GM19023 (cell line): ENCODE measurements around the gene ZNF770.
A peak's percentile ranks its signal among the peaks of the same experiment; 100 is the strongest.

Experiments used
- ATAC-seq: cut with Tn5 transposase; IDR thresholded peaks from one replicate; pipeline ENCODE4 v1.9.1; 2021; ENCODE audit warnings: mild to moderate bottlenecking, moderate library complexity; ENCODE audit not compliant: unreplicated experiment

Gene ZNF770, protein sequence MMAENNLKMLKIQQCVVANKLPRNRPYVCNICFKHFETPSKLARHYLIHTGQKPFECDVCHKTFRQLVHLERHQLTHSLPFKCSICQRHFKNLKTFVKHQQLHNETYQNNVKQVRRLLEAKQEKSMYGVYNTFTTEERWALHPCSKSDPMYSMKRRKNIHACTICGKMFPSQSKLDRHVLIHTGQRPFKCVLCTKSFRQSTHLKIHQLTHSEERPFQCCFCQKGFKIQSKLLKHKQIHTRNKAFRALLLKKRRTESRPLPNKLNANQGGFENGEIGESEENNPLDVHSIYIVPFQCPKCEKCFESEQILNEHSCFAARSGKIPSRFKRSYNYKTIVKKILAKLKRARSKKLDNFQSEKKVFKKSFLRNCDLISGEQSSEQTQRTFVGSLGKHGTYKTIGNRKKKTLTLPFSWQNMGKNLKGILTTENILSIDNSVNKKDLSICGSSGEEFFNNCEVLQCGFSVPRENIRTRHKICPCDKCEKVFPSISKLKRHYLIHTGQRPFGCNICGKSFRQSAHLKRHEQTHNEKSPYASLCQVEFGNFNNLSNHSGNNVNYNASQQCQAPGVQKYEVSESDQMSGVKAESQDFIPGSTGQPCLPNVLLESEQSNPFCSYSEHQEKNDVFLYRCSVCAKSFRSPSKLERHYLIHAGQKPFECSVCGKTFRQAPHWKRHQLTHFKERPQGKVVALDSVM

DNA sequence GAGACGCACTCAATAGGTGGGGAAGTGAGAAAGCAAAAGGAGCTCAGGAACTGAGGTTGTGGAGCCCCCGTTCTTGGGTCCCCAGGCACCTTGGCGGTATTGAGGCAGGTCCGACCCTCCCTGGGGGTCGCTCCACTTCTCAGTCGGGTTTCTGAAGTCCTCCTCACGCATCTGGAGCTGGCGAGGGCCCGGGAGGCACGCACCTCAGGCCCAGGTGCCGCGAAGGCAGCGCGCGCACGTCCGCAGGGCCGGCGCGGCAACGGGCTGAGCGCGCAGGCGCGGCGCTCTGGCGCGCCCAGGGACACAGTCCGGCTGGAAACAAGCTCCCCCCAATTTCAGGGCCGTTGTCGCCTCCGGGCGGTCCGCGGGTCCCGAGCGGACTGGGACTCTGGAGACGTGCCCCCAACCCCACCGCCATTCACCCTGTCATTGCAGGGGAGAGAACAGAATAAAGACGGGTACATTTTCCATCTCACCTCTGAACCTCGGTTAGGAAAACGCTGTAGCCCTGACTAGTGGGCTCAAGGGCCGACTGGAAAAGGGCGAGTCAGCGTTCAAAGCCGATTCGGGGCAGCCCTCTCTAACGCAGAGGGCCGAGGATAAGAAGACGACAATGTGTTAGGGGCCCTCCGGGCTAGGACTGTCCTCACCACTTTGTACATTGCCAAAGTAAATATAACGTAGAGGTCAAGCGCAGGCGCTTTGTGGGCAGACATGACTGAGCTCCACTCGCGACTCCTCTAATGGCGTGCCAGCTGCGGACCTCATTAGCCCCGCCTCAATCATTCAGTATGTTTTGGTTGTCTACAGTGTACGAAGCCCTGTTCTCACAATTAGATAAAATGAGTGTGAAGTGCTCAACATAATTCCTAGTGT is at the start of gene ZNF770:
Gene ZNF770, minus strand, starts transcription at position 261 of the 876 bp plus-strand sequence. CDS start 4,853 bp downstream, outside the sequence.
- peak; percentile 82 for ATAC-seq

DNA sequence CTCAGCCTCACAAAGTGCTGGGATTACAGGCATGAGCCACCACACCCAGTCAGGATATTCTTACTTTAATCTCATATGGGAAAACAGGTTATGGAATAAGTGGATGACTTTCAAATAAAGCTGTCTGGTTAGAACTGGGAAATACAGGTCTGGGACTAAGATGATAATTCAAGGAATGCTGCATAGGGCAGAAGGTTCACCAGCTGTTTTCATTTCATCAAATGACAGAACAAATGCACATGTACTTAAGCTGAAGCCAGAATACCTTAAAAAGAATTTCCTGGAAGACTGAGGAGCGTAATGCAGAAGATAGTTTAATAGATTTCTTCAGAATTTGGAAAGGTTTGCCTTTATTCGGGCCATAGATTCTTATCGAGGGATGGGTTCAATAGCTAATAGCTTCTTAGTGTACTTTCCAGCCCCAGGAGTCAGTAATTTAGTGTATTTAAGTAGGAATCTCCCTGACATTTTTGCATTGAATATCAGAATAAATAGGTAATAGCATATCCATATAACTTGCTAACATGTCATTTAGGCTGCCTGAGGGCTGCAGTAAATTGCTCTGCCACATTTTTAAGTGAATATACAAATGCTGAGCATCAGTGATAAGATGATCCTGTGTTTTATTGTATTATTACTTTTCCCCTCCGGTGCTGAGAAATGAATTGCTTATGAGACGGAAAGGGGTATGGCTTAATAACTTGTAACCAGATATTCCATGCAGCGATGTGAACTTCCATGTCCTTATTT is 40.3 kb upstream of the ZNF770 start:
- no peak for ATAC-seq

DNA sequence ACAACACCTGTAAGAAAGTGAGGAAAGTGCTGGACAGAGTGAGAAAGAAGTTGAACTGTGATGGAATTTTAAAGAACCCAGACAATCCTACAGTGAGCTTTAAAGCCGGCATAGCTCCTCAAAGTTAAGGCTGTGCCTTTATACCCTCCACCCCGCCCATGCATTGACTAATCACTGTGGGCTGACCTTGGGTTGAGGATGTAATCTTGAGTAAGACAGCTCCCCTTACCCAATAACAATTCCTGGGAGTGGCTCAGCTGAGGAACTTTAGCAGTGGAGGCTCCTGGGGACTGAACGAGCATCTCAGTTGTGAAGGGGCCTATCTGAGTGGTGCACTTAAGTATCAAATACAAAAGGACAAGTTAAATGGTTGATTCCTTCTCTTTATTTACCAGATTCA is 35.7 kb upstream of the ZNF770 start:
- ATAC-seq, result no peak

DNA sequence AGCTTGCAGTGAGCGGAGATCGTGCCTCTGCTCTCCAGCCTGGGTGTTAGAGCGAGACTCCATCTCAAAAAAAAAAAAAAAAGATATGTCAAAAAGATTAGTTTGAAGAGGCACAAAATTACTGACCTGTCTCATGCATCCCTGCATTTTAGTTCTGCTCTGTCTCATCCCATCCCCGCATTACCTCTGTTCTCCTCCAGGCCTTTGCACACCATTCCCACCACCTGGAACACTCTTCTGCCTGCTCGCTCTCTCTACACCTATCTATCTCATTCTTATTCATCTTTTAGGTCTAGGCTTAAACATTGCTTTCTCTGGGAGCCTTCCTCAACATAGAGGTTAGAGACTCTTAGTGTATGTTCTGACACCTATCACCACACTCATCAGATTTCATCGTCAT is 32.9 kb upstream of the ZNF770 start:
- no peak for ATAC-seq

DNA sequence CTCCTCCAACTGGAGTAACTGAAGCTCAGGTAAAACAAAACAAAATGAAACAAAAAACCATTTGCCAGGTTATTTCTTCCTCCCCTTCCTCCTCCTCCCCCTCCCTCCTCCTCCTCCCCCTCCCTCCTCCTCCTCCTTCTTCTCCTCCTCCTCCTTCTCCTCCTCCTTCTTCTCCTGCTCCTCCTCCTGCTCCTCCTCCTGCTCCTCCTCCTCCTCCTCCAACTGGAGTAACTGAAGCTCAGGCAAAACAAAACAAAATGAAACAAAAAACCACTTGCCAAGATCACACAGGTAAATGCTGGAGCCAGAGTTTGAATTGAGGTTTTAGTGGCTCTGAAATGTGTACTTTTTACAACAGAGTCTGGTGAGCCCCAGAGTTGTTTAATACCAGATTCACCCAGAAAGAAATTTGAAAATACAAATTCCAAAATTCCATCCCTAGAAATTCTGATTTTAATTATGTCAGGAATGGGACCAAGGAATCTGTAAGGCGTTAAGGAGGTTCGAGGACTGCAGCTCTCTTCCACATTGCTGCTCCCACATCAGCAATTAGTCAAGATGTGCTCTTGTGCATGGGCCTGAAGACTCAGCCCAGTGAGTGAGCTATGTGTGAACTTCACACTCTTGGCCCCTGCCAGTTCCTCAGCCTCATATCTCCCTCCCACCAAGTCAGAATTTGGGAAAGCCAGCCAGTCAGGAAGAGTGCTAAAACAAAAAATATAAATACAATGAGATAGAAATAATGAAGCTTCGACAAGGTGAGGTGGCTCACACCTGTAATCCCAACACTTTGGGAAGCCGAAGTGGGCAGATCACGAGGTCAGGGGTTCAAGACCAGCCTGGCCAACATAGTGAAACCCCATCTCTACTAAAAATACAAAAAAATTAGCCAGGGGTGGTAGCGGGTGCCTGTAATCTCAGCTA is 31.6 kb upstream of the ZNF770 start:
- no peak for ATAC-seq

DNA sequence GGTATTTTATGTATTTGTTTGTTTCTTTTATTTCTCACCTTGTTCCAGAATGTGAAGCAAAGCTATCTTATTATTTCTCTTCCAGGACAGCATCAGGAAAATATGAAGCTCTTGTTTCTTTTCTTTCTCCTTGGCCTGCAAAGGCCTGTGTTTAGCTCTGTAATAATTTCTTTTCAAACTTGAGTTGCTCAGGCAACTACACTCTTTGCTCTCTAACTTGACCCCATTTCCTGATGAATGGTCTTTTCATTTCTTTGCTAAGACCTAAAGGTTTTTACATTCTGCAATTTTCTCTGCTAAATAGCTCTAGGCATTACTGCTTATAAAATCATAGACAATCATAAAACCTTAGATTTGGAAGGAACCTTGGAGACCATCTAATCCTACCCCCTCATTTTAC is 26.2 kb upstream of the ZNF770 start:
- no peak for ATAC-seq

DNA sequence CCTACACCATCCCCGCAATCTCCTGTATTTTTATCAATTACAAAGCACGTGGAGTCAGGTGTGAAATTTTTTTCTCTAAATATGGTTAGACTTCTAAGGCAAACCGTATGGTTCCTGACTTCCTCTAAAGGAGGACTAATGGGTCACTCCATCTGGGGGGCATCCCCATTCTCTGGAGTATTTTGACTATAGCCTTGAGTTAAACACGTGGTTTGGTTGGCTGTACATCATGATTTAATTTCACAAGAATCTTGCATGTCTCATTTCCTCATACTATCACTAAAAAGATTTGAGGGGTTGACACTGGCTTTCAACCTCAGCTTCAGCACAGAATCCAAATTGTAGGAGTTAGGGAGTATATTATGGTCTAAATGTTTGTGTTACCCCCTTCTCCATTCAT is 25.3 kb upstream of the ZNF770 start:
- no peak for ATAC-seq

DNA sequence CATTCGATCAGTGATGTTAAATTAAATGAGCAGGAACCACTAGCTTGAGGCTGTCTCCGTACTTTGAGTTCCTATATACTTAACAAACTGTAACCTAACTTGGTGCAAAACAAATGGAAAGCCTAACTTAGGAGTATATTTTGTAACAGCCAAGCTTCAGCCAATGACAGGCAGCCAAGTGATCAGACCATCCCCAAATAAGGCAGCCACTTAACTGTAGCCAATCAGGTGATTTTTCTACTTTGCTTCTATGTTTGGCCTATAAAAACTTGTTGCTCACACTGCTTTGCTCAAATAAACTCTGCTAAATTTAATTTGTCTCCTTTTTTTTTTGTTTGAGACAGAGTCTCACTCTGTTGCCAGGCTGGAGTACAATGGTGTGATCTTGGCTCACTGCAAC is 19.3 kb upstream of the ZNF770 start:
- no peak for ATAC-seq

DNA sequence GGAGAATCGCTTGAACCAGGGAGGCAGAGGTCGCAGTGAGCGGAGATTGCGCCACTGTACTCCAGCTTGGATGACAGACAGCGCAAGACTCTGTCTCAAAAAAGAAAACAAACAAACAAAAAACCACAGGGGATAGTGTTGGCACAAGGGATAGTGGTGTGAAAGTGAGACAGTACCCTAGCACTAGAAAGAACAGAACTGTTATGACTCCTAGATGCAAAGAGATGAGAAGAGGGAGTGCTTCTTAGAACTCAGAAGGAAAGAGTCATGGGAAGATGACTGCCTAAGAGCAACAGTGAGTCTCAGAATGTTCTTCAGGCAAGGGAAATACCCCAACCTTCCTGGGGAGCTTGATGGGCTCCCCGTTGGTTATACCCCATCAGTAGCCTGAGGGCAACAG is 17.8 kb upstream of the ZNF770 start:
- no peak for ATAC-seq

DNA sequence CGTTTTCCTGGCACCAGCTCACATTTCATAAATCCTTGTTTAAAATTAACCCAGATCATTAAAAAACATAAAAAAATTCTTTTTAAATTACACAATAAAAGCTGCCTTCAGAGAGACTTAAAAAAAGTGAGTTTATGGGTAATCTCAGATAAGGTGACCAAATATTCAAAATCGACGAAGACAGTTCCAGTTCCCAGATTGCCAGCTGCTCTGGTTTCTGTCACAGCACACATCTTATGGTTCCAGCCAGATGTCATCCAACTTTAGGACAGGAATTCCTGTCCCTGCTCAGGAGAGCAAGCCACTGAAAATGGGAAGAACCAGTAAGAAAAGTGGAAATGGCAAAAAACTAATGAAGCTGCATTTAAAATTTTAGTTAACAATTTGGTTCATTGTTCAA is 15.8 kb upstream of the ZNF770 start:
- ATAC-seq, result no peak

DNA sequence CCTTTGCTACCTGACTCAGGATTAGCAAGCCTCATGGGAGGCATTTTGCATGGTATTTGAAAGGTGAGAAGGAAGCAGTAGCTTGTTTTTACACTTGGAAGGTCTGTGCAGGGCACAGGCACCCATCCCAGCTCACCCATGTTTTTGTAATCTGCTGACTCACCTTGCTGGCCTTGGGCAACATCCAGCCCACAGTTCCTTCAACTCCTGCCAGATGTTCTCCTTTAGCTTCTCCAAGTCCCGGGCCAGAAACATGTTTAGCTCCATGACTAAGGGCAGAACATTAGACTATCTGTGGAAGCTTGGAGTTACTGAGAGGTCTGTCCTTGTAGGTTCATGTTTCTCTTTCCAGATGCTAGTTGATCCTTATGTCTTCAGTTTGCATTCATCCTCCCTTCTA is 12.4 kb upstream of the ZNF770 start:
- no peak for ATAC-seq

DNA sequence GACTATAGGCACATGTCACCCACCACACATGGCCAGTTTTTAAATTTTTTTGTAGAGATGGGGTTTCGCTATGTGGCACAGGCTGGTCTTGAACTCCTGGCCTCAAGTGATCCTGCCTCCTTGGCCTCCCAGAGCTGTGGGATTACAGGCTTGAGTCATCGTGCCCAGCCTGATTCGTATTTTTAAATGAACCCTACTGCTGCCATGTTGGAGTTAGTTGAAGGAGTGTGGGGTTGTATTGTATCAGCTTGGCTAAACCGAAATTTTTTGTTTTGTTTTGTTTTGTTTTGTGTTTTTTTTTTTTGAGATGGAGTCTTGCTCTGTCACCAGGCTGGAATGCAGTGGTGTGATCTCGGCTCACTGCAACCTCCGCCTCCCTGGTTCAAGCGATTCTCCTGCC is 11.8 kb upstream of the ZNF770 start:
- ATAC-seq, result no peak

DNA sequence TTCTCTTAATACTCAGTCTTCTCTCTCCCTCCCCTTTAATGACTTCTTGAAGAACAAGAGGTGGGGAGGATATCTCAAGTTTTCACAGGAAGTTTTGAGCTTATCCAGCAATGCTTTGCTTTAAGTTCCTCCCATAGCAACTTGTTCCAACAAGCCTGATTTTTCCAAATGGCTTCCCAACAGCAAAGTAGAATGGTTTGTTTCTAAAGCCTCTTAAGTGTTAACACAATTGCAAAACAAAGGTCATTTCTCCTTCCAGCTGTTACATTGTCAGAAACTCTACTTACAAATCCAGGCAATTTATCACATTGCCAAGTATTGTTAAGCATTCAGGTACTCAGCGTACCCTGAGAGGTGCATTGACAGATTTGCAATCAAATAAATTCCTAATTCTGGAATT is 6.8 kb upstream of the ZNF770 start:
- ATAC-seq, result no peak

DNA sequence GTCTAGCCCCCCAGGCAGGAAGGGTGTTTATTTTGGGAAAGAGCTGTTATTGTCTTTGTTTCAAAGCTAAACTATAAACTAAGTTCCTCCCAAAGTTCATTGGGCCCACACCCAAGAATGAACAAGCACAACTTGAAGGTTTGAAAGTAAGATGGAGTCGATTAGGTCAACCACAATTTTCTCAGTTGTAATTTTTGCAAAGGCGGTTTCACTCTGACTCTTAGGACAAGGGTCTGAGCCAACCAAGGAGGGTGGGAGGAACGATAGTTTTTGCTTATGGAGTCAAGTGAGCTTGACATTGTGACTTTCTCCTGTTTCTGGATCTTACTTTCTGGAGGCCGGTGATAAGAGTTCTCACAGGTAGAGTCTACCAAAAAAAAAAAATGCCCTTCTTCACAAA is 5.8 kb upstream of the ZNF770 start:
- ATAC-seq, result peak; percentile 97

DNA sequence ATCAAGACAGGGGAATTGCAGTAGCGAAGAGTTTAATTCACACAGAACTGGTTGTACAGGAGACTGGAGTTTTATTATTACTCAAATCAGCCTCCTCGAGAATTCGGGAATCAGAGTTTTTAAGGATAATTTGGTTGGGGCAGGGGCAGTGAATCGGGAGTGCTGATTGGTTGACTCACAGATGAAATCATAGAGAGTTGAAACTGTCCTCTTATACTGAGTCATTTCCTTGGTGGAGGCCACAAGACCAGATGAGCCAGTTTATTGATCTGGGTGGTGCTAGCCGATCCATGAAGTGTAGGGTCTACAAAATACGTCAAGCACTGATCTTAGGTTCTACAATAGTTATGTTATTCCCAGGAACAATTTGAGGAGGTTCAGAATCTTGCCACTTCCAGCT is 5.3 kb upstream of the ZNF770 start:
- peak; percentile 32 for ATAC-seq

DNA sequence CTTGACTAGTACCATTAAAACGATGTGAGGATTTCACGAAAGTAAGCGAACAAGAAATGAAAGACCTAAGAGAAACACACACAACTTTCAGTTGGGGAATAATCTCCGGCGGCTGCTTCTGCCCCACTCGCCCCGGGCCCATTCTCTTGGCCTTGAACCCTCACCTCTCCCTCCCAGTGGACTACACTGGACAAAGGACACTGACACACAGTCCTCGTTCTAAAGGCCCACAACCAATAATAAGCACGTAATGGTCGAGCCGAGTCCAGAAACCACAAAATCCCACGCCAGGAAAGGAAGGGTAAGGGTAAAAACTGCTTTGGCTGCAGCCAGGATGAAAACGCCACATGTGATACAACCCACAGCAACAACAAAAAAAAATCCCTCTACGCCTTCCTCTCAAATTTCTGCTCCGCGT is 469 bp downstream of the ZNF770 start:
- ATAC-seq, result no peak

DNA sequence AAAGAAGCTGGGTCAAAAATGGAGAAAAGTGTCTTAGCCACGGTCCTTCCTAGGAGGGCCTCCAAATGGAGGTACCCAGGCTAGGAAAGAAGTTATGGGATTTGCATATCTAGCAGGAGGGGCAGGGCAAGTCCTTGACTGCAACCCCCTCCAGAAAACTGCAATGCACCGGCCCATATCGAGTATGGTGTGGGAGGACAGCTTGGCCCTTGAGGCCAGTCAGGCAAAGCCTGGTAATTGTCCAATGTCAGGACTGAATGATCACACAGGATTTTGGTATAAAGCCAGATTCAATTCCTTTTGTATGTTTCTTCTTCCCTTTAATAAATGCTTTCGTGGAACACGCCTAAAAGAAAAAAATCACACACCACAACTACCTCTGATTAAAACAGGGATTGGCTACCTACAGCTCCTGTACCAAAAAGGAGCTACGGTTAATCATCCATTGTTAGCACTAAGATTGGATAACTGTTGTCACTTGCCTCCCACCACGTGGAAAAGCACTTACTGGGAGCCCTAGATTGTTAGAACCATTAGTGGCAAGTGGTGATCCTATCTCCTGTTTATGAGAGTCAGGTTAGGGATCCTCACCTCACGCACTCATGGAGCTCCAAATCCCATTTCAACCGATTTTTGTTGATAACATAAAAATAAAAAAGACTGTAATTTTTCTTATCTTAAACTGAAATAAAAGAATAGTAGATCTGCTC is 1.2 kb downstream of the ZNF770 start:
- no peak for ATAC-seq

DNA sequence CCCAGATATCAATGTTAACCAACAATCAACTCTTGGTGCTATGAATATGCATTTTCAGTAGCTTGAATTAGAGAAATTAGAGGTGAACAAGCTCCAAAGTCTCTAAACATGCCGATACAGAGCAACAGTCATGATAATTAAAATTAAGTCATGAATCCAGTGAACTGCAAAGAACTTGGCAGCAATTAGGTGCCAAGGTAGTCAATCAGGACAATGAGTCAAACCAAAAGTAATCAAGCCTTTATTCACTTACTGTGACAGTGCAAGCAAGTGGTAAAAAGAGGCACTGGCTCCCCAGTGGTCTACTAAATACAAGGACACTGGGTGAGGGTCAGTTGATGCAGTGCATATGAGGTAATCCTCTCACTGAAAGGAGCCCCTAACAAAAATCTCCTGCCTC is 1.8 kb downstream of the ZNF770 start:
- no peak for ATAC-seq
